Astrocyte (in vitro differentiated cells and primary cell): ENCODE measurements around the gene ACCSL.

Source experiments
- EZH2 ChIP-seq: IDR thresholded peaks from 2 replicates; pipeline ENCODE4 v1.6.1; 2012; ENCODE audit warnings: mild to moderate bottlenecking, low read length, inconsistent platforms; ENCODE audit not compliant: insufficient read depth
- TF ChIP-seq, protein P1 (sequence below): IDR thresholded peaks from 2 replicates; pipeline ENCODE4 v1.5.1; 2011; ENCODE audit warnings: low read depth, mild to moderate bottlenecking, inconsistent platforms, low read length, moderate library complexity; ENCODE audit not compliant: insufficient read depth

GRCh38 chr11:44108260-44108659, 60.5 kb downstream of the ACCSL start:
- no peak for TF ChIP-seq EZH2
- TF ChIP-seq, protein P1, sequence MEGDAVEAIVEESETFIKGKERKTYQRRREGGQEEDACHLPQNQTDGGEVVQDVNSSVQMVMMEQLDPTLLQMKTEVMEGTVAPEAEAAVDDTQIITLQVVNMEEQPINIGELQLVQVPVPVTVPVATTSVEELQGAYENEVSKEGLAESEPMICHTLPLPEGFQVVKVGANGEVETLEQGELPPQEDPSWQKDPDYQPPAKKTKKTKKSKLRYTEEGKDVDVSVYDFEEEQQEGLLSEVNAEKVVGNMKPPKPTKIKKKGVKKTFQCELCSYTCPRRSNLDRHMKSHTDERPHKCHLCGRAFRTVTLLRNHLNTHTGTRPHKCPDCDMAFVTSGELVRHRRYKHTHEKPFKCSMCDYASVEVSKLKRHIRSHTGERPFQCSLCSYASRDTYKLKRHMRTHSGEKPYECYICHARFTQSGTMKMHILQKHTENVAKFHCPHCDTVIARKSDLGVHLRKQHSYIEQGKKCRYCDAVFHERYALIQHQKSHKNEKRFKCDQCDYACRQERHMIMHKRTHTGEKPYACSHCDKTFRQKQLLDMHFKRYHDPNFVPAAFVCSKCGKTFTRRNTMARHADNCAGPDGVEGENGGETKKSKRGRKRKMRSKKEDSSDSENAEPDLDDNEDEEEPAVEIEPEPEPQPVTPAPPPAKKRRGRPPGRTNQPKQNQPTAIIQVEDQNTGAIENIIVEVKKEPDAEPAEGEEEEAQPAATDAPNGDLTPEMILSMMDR: no peak
